A673 (cell line): ENCODE data around the gene ARID3A.

Experiments used
- EZH2 ChIP-seq: fragments of 200-600 bp; sonication (generic); IDR thresholded peaks from 2 replicates; pipeline ENCODE4 v1.6.1; 2017; ENCODE audit warnings: borderline replicate concordance, low read depth, mild to moderate bottlenecking, mixed read lengths, antibody characterized with exemption, low read length; ENCODE audit not compliant: poor library complexity, severe bottlenecking
- TF ChIP-seq, protein P1 (sequence below): fragments of 300-800, 200-600 bp; sonication (generic); conservative IDR thresholded peaks from 2 replicates; pipeline ENCODE4 v1.5.1; 2017; ENCODE audit warnings: low read depth, mild to moderate bottlenecking, antibody characterized with exemption, low read length, moderate library complexity, mixed read lengths

DNA sequence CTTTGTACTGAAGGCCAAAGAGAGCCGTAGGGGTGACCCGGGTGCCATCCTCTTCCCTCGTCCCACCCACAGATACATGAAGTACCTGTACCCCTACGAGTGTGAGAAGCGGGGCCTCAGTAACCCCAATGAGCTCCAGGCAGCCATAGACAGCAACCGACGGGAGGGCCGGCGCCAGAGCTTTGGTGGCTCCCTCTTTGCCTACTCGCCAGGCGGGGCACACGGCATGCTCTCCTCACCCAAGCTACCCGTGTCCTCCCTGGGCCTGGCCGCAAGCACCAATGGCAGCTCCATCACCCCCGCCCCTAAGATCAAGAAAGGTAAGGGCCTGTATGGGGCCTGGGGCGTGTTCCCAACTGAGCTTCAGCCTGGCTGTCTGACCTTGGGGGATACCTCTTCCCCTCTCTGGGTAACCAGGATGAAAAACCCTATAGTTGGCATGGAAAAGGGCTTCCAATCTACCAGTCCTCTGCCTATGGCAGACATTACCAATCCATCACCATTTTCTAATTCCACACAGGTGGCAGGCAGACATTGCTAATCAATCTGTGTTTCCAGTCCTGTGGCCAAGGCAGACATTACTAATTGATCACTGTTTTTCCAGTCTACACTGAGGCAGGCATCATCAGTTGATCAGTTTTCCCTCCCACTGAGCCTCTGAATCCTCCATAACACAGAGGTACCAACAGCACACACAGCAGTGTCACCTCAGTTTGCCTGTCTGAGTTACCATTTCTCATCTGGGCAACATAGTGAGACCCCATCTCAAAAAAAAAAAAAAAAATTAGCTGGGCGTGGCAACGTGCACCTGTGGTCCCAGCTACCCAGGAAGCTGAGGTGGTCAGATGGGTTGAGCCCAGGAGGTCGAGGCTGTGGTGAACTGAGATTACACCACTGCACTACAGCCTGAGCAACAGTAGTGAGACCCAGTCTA lies 39.2 kb downstream of the ARID3A start:
- TF ChIP-seq, protein P1, sequence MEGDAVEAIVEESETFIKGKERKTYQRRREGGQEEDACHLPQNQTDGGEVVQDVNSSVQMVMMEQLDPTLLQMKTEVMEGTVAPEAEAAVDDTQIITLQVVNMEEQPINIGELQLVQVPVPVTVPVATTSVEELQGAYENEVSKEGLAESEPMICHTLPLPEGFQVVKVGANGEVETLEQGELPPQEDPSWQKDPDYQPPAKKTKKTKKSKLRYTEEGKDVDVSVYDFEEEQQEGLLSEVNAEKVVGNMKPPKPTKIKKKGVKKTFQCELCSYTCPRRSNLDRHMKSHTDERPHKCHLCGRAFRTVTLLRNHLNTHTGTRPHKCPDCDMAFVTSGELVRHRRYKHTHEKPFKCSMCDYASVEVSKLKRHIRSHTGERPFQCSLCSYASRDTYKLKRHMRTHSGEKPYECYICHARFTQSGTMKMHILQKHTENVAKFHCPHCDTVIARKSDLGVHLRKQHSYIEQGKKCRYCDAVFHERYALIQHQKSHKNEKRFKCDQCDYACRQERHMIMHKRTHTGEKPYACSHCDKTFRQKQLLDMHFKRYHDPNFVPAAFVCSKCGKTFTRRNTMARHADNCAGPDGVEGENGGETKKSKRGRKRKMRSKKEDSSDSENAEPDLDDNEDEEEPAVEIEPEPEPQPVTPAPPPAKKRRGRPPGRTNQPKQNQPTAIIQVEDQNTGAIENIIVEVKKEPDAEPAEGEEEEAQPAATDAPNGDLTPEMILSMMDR: no peak
- TF ChIP-seq EZH2: no peak
